Kidney (tissue), 14 donors: ENCODE data around the gene MRPL55. TPM values are rescaled to one million over a fixed set of nuclear protein-coding genes. Genes with fewer than 3 reads are reported as not detected.

Experiments used
- DNase-seq, 5 donors: peaks; one replicate each; pipeline ENCODE4 v3.0.0-alpha.2; 2013 to 2020
- FAIRE-seq: peaks from 2 replicates; lab custom pipeline; 2012; peaks lifted over from hg19 to GRCh38; lab: Jason Lieb, UNC
- H3K27ac ChIP-seq, 2 donors: one replicate each; pipeline ENCODE4 v1.7.0; 2013; ENCODE audit warnings: low read depth in 2 of 2, low read length in 2 of 2, inconsistent platforms in 1 of 2
- H3K27me3 ChIP-seq: one replicate; pipeline ENCODE4 v1.7.1; 2013; ENCODE audit warnings: low read length, inconsistent platforms; ENCODE audit not compliant: control insufficient read depth, insufficient read depth
- H3K36me3 ChIP-seq, 3 donors: one replicate each; pipeline versions ENCODE4 v1.7.0 to v1.7.1; 2013; ENCODE audit warnings: low read length in 3 of 3, control low read depth in 1 of 3, inconsistent platforms in 1 of 3; ENCODE audit not compliant: insufficient read depth in 3 of 3, control insufficient read depth in 2 of 3
- H3K4me1 ChIP-seq, 3 donors: one replicate each; pipeline versions ENCODE4 v1.7.0 to v1.7.1; 2013; ENCODE audit warnings: low read length in 3 of 3, inconsistent platforms in 1 of 3, low read depth in 1 of 3; ENCODE audit not compliant: control insufficient read depth in 2 of 3, insufficient read depth in 2 of 3
- H3K4me3 ChIP-seq, 3 donors: one replicate each; pipeline versions ENCODE4 v1.7.0 to v1.8.1; 2013; ENCODE audit warnings: low read length in 3 of 3, control low read depth in 1 of 3, inconsistent platforms in 1 of 3
- H3K9ac ChIP-seq, 3 donors: one replicate each; pipeline versions ENCODE4 v1.7.0 to v1.7.1; 2013; ENCODE audit warnings: low read length in 3 of 3, control low read depth in 1 of 3, inconsistent platforms in 1 of 3
- H3K9me3 ChIP-seq, 3 donors: one replicate each; pipeline versions ENCODE4 v1.7.0 to v1.7.1; 2013; ENCODE audit warnings: low read length in 3 of 3, control low read depth in 1 of 3, inconsistent platforms in 1 of 3; ENCODE audit not compliant: control insufficient read depth in 2 of 3, insufficient read depth in 1 of 3
- CTCF ChIP-seq: IDR thresholded peaks from 3 replicates; pipeline ENCODE4 v1.5.1; 2012; ENCODE audit warnings: mild to moderate bottlenecking, moderate library complexity, borderline replicate concordance; ENCODE audit not compliant: insufficient read depth; ENCODE audit errors: extremely low read depth
- intact Hi-C: fragments of 100-400 bp; cut with DNase I; formaldehyde crosslinking; loops from one replicate; pipeline ENCODE4 v1.11.1; 2022
- polyA plus RNA-seq: library from polyadenylated mRNA; stranded (reverse); fragments of 350-450 nt; fragmentation: Illumina TruSeq; extraction: RNeasy Lipid Tissue Mini Kit (QIAGEN cat#74804); gene quantifications from one replicate; pipeline ENCODE4 v1.2.3, GENCODE V29; 2014; ENCODE audit warnings: low read depth, low replicate concordance; ENCODE audit not compliant: insufficient read depth
- total RNA-seq: library from RNA; stranded (reverse); fragmentation: NEBNext Ultra II Directional; extraction: Animal tissue kit (Norgen Biotek cat#: 25700); gene quantifications from one replicate; pipeline ENCODE4 v1.2.1, GENCODE V29; 2021
- donor health status: control.
- donor health status: control.
- donor health status: control.
- donor health status: control.
- donor health status: control.
- donor health status: DM: yes; HTN: yes; CAD: no.
- donor health status: Normal renal cell carcinoma (clear cell type).

Gene MRPL55
- total and polyA plus RNA-seq, 2 donors from 2014 or later: 37.8 to 141 TPM

- Histone ChIP-seq H3K4me1 (peaks cover 0 to 32% (median 20%) of the 10 kb centered on the region in 3 donors), H3K4me3 (no peak overlapping the region), H3K9me3 (no peaks in the 10 kb centered on the region), H3K27ac (no peak overlapping the region), H3K36me3 (peaks cover 0 to 6% (median 0%) of the 10 kb centered on the region in 3 donors), H3K9ac (peak overlapping the region in 1 of 3 donors; percentile 34), H3K27me3 (no peaks in the 10 kb centered on the region)
- FAIRE-seq (no peak), DNase-seq (peak in 1 of 5 donors; percentile 30)
- no peak for TF ChIP-seq CTCF
- intact Hi-C loops: no loop called here
Observed at GRCh38 chr1:228142701-228143136, 33.6 kb upstream of the MRPL55 start.

GRCh38 chr1:228142155-228142691 is 33.1 kb upstream of the MRPL55 start:
- no peak for FAIRE-seq
- peak overlapping the region in 2 of 3 donors; percentile 68 to 86 for H3K4me3 ChIP-seq
- no peaks in the 10 kb centered on the region for H3K27me3 ChIP-seq
- H3K4me1 ChIP-seq: peaks cover 0 to 32% (median 20%) of the 10 kb centered on the region in 3 donors
- peak in 2 of 5 donors; percentile 55 to 79 for DNase-seq
- peak overlapping the region in 1 of 3 donors; percentile 25 for H3K9ac ChIP-seq
- peaks cover 0 to 6% (median 0%) of the 10 kb centered on the region in 3 donors for H3K36me3 ChIP-seq
- no peaks in the 10 kb centered on the region for H3K9me3 ChIP-seq
- no peak overlapping the region for H3K27ac ChIP-seq
- intact Hi-C loops: no loop called here
- no peak for TF ChIP-seq CTCF

DNA sequence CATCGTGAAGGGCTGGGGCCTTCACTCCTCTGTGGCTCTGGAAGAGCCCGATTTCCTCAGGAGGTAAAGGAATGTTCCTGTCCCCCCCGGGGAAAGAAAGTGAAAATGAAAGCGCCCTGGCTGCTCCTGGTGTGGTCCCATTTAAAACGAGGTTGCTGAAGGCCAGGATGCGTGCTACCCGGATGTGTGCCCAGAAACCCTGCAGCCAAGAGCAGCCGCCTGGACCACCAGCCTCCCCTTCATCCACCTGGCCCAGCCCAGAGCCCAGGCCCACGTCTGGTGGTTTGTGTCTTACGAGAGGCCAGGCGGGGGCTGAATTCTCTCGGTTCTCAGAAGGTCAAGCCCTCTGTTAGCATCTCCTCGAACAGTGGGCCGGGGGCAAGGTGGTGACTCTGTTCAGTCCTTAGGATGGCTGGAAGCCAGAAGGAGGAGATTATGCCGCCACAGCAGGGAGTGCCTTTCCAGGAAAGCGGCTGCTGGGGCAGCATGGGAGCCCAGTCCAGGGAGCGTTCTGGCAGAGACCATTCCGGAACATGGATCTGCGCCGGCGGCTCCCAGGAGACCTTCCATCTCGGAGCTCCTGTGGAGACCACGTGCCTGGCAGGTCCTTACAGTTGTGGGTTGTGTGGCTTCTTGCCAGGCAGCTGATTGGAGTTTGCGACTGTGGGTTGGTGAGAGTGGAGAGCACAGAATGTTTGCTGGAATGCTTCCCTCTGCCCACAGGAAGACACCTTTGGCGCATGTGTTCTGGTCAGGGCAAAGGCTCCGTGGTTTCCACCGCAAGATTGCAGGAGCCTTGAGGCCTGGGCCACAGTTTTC is 32.3 kb upstream of the MRPL55 start:
- peak overlapping the region in 2 of 3 donors; percentile 49 to 83 for H3K9ac ChIP-seq
- peak overlapping the region; percentile 68 to 86 (median 79) for H3K4me3 ChIP-seq
- H3K27me3 ChIP-seq: no peaks in the 10 kb centered on the region
- FAIRE-seq (no peak), DNase-seq (peak in 2 of 5 donors; percentile 63 to 86)
- intact Hi-C loops: no loop called here
- no peaks in the 10 kb centered on the region for H3K9me3 ChIP-seq
- TF ChIP-seq CTCF: no peak
- peaks cover 0 to 6% (median 0%) of the 10 kb centered on the region in 3 donors for H3K36me3 ChIP-seq
- H3K4me1 ChIP-seq: peaks cover 0 to 32% (median 20%) of the 10 kb centered on the region in 3 donors
- H3K27ac ChIP-seq: peak overlapping the region; percentile 30 to 94
